ENCODE results near the gene WBP2NL.

DNA sequence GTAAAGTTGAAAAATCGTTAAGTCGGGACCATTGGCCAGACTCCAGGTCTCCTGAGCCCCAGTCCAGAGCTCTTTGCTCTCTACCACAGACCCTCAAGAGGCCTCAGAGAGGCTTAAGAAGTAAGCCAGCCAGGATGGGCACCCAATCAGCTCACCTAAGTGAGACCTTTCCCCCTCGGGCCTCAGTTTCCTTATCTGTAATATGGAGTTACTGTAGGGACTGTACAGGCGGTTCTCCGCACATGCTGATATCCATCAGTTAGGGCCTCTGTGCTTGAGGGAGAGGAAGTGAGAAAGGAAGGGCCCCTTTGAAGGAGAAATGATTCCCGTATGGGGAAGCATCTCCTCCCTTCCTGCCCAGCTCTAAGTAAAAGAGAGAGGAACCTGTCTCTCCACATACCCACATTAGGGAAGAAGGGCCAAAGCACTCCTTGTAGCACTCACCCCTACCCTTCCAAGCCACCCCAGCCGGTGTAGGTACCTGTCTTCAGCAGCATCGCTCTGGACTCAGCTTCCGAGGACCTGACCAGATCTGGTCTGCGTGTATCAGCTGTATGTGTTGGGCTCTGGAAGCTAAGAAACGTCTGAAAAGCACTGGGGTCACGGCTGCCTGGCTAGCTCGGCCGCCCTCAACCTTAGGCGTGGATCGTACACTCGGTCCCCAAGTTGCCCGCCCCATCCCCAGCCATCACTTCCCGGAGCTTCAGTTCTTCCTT lies 71.4 kb downstream of the WBP2NL start:
- TF ChIP-seq POLR2AphosphoS5 (IDR thresholded peaks at IDR 0.05; ENCODE audit: low read depth, low read length) (no peak), TAF1 (IDR thresholded peaks at IDR 0.05; ENCODE audit: borderline replicate concordance, insufficient read depth, low read length) (no peak), SIN3A (IDR thresholded peaks at IDR 0.05; ENCODE audit: borderline replicate concordance, insufficient read depth, low read length) (no peak), FOXP2 (optimal IDR thresholded peaks at IDR 0.05; ENCODE audit: borderline replicate concordance, extremely low read depth, extremely low read length, insufficient read depth) (no peak)
- TF ChIP-seq, protein P1, sequence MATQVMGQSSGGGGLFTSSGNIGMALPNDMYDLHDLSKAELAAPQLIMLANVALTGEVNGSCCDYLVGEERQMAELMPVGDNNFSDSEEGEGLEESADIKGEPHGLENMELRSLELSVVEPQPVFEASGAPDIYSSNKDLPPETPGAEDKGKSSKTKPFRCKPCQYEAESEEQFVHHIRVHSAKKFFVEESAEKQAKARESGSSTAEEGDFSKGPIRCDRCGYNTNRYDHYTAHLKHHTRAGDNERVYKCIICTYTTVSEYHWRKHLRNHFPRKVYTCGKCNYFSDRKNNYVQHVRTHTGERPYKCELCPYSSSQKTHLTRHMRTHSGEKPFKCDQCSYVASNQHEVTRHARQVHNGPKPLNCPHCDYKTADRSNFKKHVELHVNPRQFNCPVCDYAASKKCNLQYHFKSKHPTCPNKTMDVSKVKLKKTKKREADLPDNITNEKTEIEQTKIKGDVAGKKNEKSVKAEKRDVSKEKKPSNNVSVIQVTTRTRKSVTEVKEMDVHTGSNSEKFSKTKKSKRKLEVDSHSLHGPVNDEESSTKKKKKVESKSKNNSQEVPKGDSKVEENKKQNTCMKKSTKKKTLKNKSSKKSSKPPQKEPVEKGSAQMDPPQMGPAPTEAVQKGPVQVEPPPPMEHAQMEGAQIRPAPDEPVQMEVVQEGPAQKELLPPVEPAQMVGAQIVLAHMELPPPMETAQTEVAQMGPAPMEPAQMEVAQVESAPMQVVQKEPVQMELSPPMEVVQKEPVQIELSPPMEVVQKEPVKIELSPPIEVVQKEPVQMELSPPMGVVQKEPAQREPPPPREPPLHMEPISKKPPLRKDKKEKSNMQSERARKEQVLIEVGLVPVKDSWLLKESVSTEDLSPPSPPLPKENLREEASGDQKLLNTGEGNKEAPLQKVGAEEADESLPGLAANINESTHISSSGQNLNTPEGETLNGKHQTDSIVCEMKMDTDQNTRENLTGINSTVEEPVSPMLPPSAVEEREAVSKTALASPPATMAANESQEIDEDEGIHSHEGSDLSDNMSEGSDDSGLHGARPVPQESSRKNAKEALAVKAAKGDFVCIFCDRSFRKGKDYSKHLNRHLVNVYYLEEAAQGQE (IDR thresholded peaks at IDR 0.05; ENCODE audit: insufficient read depth in 1 of 2, low read depth in 2 of 2, low read length in 2 of 2), result no peak

Data from PFSK-1 (cell line).